ENCODE results near the gene BRD3OS.

BRD3OS gene

DNA sequence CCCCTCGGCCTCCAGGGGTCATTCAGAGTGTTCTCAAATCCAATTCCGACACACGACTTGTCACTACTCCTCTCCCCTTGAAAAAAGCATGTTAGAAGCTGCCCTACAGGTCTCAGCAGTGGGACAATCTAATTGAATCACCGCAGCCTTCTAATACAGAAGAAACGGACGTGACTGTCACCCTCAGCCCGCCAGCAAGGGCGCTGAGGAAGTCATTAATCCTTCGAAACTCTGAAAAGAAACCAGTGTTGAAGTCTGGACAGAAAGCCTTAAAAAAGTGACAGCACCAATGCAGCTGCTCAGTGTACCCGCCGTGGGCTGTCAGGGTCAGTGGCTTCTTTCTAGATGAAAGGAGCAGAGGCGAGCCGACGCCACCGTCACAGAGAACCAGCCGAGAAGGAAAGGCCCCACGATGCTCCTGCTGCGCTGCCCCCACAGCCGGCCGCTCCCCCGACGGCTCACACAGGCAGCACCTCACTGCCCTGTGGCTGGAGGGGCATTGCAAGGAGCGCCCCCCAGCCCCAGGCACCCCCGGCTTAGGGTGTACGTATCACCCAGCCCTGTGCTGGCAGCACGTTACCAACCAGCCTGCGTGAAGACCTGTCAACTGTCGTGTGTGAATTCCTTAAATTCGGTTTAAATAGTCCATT, 5.7 kb downstream of the BRD3OS start (continued):
- TF ChIP-seq CSDC2 (CRISPR knock-in tag; IDR thresholded peaks at IDR 0.05) (no peak), GLIS3 (CRISPR knock-in tag; IDR thresholded peaks at IDR 0.05) (no peak)

DNA sequence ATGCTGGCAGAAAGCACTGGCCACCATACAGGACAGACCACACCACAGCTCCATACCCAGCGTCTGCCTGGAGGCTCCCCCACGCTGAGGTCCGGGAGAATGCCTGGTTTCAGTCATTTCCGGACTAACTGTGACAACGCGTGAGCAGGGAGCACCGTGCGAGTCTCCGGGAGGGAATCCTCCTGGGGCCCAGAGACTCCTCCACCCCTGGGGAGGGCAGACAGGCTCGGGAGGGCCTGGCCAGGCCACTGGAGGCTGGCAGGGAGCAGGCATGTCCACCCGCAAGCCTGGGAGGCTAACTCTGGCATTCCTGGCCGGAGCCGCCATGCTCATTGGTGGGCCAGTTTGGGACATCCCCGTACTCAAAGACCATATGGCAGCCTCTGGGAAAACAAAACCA, 6.5 kb downstream of the BRD3OS start:
- TF ChIP-seq GLIS3 (CRISPR knock-in tag; IDR thresholded peaks at IDR 0.05) = no peak
- TF ChIP-seq BACH2 (CRISPR knock-in tag; IDR thresholded peaks at IDR 0.05; ENCODE audit: borderline replicate concordance) = no peak
- TF ChIP-seq, protein P1, sequence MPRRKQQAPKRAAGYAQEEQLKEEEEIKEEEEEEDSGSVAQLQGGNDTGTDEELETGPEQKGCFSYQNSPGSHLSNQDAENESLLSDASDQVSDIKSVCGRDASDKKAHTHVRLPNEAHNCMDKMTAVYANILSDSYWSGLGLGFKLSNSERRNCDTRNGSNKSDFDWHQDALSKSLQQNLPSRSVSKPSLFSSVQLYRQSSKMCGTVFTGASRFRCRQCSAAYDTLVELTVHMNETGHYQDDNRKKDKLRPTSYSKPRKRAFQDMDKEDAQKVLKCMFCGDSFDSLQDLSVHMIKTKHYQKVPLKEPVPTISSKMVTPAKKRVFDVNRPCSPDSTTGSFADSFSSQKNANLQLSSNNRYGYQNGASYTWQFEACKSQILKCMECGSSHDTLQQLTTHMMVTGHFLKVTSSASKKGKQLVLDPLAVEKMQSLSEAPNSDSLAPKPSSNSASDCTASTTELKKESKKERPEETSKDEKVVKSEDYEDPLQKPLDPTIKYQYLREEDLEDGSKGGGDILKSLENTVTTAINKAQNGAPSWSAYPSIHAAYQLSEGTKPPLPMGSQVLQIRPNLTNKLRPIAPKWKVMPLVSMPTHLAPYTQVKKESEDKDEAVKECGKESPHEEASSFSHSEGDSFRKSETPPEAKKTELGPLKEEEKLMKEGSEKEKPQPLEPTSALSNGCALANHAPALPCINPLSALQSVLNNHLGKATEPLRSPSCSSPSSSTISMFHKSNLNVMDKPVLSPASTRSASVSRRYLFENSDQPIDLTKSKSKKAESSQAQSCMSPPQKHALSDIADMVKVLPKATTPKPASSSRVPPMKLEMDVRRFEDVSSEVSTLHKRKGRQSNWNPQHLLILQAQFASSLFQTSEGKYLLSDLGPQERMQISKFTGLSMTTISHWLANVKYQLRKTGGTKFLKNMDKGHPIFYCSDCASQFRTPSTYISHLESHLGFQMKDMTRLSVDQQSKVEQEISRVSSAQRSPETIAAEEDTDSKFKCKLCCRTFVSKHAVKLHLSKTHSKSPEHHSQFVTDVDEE (CRISPR knock-in tag; IDR thresholded peaks at IDR 0.05) = no peak
- TF ChIP-seq, protein P2, sequence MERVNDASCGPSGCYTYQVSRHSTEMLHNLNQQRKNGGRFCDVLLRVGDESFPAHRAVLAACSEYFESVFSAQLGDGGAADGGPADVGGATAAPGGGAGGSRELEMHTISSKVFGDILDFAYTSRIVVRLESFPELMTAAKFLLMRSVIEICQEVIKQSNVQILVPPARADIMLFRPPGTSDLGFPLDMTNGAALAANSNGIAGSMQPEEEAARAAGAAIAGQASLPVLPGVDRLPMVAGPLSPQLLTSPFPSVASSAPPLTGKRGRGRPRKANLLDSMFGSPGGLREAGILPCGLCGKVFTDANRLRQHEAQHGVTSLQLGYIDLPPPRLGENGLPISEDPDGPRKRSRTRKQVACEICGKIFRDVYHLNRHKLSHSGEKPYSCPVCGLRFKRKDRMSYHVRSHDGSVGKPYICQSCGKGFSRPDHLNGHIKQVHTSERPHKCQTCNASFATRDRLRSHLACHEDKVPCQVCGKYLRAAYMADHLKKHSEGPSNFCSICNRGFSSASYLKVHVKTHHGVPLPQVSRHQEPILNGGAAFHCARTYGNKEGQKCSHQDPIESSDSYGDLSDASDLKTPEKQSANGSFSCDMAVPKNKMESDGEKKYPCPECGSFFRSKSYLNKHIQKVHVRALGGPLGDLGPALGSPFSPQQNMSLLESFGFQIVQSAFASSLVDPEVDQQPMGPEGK (CRISPR knock-in tag; IDR thresholded peaks at IDR 0.05; ENCODE audit: borderline replicate concordance) = no peak
- TF ChIP-seq, protein P3, sequence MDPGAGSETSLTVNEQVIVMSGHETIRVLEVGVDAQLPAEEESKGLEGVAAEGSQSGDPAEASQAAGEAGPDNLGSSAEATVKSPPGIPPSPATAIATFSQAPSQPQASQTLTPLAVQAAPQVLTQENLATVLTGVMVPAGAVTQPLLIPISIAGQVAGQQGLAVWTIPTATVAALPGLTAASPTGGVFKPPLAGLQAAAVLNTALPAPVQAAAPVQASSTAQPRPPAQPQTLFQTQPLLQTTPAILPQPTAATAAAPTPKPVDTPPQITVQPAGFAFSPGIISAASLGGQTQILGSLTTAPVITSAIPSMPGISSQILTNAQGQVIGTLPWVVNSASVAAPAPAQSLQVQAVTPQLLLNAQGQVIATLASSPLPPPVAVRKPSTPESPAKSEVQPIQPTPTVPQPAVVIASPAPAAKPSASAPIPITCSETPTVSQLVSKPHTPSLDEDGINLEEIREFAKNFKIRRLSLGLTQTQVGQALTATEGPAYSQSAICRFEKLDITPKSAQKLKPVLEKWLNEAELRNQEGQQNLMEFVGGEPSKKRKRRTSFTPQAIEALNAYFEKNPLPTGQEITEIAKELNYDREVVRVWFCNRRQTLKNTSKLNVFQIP (CRISPR knock-in tag; IDR thresholded peaks at IDR 0.05; ENCODE audit: borderline replicate concordance, low read depth) = no peak
- TF ChIP-seq ZC3H10 (CRISPR knock-in tag; IDR thresholded peaks at IDR 0.05) = no peak
- TF ChIP-seq ZNF565 (CRISPR knock-in tag; conservative IDR thresholded peaks at IDR 0.05; ENCODE audit: low read depth) = no peak
- no peak for TF ChIP-seq CSDC2 (CRISPR knock-in tag; IDR thresholded peaks at IDR 0.05)
- TF ChIP-seq ZFP3 (CRISPR knock-in tag; IDR thresholded peaks at IDR 0.05) = no peak
- TF ChIP-seq SNAI2 (CRISPR knock-in tag; IDR thresholded peaks at IDR 0.05) = no peak
- TF ChIP-seq ARNTL (CRISPR knock-in tag; IDR thresholded peaks at IDR 0.05; ENCODE audit: borderline replicate concordance, low read depth) = no peak
- no peak for TF ChIP-seq ZNF8 (CRISPR knock-in tag; IDR thresholded peaks at IDR 0.05)
- no peak for TF ChIP-seq TCF4 (CRISPR knock-in tag; IDR thresholded peaks at IDR 0.05; ENCODE audit: borderline replicate concordance)
- TF ChIP-seq ZNF70 (CRISPR knock-in tag; IDR thresholded peaks at IDR 0.05) = no peak
- TF ChIP-seq OSR1 (CRISPR knock-in tag; IDR thresholded peaks at IDR 0.05) = no peak
- TF ChIP-seq TOX (CRISPR knock-in tag; IDR thresholded peaks at IDR 0.05; ENCODE audit: borderline replicate concordance) = no peak
- ATAC-seq = no peak

DNA sequence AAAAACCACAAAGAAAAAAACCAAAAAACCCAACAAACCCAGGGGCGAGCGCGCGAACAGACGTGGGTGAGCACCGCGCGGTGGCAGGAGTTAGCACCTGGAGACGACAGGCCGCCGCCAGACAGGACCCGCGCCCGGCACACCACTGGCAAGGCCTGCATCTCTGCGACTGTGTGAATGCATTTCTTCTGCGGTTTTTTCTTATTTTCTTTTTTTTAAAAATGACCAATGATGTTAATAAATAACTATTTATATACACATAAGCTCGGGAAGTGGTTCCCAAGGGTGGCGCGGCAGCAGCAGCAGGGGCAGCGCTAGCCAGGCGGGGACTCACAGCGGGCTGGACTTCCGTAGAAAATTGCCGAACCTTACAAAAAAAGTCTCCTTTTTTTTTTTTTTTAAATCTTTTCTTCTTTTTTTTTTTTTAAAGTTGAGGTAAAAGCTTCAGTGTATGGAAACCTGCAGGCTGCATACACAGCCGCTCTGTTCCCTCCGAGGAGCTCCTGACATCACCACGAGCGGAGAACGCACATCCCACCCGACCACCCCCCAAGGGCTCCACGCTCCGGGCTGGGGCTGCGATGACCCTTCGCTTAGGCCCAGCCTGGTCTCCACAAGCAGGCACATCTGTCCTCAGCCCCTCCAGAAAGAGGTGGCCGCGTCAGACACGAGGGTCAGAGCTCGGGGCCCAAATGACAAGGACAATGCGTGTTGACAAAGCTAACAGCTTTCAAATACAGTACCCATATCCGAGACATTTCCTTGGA, 7.4 kb downstream of the BRD3OS start:
- ATAC-seq = no peak
- TF ChIP-seq, protein P4, sequence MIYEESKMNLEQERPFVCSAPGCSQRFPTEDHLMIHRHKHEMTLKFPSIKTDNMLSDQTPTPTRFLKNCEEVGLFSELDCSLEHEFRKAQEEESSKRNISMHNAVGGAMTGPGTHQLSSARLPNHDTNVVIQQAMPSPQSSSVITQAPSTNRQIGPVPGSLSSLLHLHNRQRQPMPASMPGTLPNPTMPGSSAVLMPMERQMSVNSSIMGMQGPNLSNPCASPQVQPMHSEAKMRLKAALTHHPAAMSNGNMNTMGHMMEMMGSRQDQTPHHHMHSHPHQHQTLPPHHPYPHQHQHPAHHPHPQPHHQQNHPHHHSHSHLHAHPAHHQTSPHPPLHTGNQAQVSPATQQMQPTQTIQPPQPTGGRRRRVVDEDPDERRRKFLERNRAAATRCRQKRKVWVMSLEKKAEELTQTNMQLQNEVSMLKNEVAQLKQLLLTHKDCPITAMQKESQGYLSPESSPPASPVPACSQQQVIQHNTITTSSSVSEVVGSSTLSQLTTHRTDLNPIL (CRISPR knock-in tag; IDR thresholded peaks at IDR 0.05; ENCODE audit: low read depth) = no peak
- TF ChIP-seq SNAI2 (CRISPR knock-in tag; IDR thresholded peaks at IDR 0.05) = no peak
- TF ChIP-seq CSDC2 (CRISPR knock-in tag; IDR thresholded peaks at IDR 0.05) = no peak
- TF ChIP-seq TCF4 (CRISPR knock-in tag; IDR thresholded peaks at IDR 0.05; ENCODE audit: borderline replicate concordance) = no peak
- TF ChIP-seq TOX (CRISPR knock-in tag; IDR thresholded peaks at IDR 0.05; ENCODE audit: borderline replicate concordance) = no peak
- TF ChIP-seq ZNF70 (CRISPR knock-in tag; IDR thresholded peaks at IDR 0.05) = no peak
- no peak for TF ChIP-seq ZFP30 (CRISPR knock-in tag; IDR thresholded peaks at IDR 0.05)
- no peak for TF ChIP-seq RARB (CRISPR knock-in tag; IDR thresholded peaks at IDR 0.05)
- TF ChIP-seq ZC3H10 (CRISPR knock-in tag; IDR thresholded peaks at IDR 0.05) = no peak
- no peak for TF ChIP-seq ZNF565 (CRISPR knock-in tag; conservative IDR thresholded peaks at IDR 0.05; ENCODE audit: low read depth)
- TF ChIP-seq, protein P5, sequence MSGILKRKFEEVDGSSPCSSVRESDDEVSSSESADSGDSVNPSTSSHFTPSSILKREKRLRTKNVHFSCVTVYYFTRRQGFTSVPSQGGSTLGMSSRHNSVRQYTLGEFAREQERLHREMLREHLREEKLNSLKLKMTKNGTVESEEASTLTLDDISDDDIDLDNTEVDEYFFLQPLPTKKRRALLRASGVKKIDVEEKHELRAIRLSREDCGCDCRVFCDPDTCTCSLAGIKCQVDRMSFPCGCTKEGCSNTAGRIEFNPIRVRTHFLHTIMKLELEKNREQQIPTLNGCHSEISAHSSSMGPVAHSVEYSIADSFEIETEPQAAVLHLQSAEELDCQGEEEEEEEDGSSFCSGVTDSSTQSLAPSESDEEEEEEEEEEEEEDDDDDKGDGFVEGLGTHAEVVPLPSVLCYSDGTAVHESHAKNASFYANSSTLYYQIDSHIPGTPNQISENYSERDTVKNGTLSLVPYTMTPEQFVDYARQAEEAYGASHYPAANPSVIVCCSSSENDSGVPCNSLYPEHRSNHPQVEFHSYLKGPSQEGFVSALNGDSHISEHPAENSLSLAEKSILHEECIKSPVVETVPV (CRISPR knock-in tag; IDR thresholded peaks at IDR 0.05) = no peak
- no peak for TF ChIP-seq ISL1 (CRISPR knock-in tag; IDR thresholded peaks at IDR 0.05)

Measured in SK-N-SH treated with all-trans-retinoic acid at 6 μM for 48 hours (cell line).